ENCODE data around the gene TNIP1. TPM values are rescaled to one million over a fixed set of nuclear protein-coding genes. Genes with fewer than 3 reads are reported as not detected.

The TNIP1 gene
- polyA plus RNA-seq, 2 of the 4 experiments (the other 2 are of a cell fraction), result 48.4 to 53.4 TPM

DNA sequence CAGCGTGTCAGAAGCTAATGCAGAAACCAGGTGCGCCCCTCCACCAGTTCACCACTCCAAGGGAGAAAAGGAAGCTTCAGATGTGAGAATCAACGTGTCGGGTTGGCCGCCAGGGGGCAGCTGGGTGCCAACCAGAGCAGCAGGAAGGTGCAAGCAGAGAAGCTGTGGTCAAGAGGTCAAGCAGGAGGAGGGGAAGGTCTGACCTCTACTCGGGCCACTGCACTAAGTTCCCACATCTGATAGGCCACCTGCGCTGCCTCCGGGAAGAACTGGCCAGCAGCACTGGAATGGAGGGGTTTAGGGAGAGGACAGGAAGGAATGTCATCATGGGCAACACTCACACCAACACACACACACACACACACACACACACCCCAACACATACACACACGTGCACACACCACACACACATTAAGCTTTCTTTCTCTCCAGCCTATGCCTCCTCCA is 45.4 kb upstream of the TNIP1 start:
- peak; percentile 72 to 74 for DNase-seq (ENCODE audit: low read depth in 1 of 2, low spot score in 1 of 2)
- Histone ChIP-seq H3K4me2 (no peak overlapping the region), H3K4me3 (no peak overlapping the region), H3K9me3 (no peaks in the 10 kb centered on the region), H3K4me1 (peaks cover 7% of the 10 kb centered on the region; the same call in 2 of the 3 replicates), H3K27ac (no peak overlapping the region)
- CTCF ChIA-PET, result interaction anchor here (0.6 to 25.1 kb wide), 40 partner anchors 9 to 699 kb away, joined by 3 to 704 read pairs (median 4); partner anchors contain the start of genes ANXA6 and SLC36A1
- TF ChIP-seq, protein P1, sequence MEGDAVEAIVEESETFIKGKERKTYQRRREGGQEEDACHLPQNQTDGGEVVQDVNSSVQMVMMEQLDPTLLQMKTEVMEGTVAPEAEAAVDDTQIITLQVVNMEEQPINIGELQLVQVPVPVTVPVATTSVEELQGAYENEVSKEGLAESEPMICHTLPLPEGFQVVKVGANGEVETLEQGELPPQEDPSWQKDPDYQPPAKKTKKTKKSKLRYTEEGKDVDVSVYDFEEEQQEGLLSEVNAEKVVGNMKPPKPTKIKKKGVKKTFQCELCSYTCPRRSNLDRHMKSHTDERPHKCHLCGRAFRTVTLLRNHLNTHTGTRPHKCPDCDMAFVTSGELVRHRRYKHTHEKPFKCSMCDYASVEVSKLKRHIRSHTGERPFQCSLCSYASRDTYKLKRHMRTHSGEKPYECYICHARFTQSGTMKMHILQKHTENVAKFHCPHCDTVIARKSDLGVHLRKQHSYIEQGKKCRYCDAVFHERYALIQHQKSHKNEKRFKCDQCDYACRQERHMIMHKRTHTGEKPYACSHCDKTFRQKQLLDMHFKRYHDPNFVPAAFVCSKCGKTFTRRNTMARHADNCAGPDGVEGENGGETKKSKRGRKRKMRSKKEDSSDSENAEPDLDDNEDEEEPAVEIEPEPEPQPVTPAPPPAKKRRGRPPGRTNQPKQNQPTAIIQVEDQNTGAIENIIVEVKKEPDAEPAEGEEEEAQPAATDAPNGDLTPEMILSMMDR (IDR thresholded peaks at IDR 0.05), result peak; percentile 85
- TF ChIP-seq ESRRA (IDR thresholded peaks at IDR 0.05; ENCODE audit: borderline replicate concordance, low read length) (no peak), SMC3 (IDR thresholded peaks at IDR 0.05) (peak; percentile 93), POLR2AphosphoS2 (conservative IDR thresholded peaks at IDR 0.05; ENCODE audit: low read length) (no peak), RAD21 (conservative IDR thresholded peaks at IDR 0.05 in 1 of 2, IDR thresholded peaks at IDR 0.05 in 1 of 2) (peak; percentile 74 to 78), RCOR1 (IDR thresholded peaks at IDR 0.05; ENCODE audit: low read depth, low read length) (no peak), KDM5A (IDR thresholded peaks at IDR 0.05) (no peak)
- peak; percentile 84 to 93; a peak in 5 of 6 replicates for ATAC-seq
- no peak for FAIRE-seq
- POLR2A ChIA-PET, result interaction anchor here (0.8 kb wide), 1 partner anchor 39 kb away, joined by 3 read pairs; no protein-coding TSS in a partner anchor
- 26% methylated on average over 7 of the region's 9 CpGs for WGBS (ENCODE audit: missing lambda C conversion rate)

DNA sequence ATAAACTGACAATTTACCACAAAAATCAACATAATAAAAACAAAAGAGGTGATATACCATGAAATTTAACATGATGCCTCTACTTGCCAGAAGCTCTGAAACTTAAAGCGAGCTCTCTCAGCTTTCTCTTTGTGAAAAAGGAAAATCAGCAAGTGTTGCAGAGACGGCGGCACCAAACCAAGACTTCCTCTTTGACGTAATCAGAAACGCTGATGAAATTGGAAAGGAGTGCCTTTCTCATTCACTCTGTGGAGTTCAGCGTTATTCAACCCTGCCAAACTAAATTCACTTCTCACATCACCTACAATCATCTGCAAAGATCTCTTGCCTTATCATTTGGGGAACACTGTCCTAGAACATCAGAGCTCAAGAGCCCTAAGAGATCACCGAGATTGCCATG is 44.6 kb upstream of the TNIP1 start:
- WGBS (ENCODE audit: missing lambda C conversion rate), result 75% methylated on average over 7 of the region's 7 CpGs
- no peak overlapping the region for H3K27ac ChIP-seq
- DNase-seq (ENCODE audit: low read depth in 1 of 2, low spot score in 1 of 2) (no peak), FAIRE-seq (no peak), ATAC-seq (no peak)
- H3K4me3 ChIP-seq, result no peak overlapping the region
- no peaks in the 10 kb centered on the region for H3K9me3 ChIP-seq
- TF ChIP-seq, protein P2, sequence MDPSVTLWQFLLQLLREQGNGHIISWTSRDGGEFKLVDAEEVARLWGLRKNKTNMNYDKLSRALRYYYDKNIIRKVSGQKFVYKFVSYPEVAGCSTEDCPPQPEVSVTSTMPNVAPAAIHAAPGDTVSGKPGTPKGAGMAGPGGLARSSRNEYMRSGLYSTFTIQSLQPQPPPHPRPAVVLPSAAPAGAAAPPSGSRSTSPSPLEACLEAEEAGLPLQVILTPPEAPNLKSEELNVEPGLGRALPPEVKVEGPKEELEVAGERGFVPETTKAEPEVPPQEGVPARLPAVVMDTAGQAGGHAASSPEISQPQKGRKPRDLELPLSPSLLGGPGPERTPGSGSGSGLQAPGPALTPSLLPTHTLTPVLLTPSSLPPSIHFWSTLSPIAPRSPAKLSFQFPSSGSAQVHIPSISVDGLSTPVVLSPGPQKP (IDR thresholded peaks at IDR 0.05; ENCODE audit: low read depth, low read length), result no peak
- no peak for TF ChIP-seq HEYL (CRISPR knock-in tag; IDR thresholded peaks at IDR 0.05)
- no peak for TF ChIP-seq HOXA7 (CRISPR knock-in tag; IDR thresholded peaks at IDR 0.05)
- TF ChIP-seq EHMT2 (IDR thresholded peaks at IDR 0.05; ENCODE audit: low read depth), result no peak
- TF ChIP-seq, protein P3, sequence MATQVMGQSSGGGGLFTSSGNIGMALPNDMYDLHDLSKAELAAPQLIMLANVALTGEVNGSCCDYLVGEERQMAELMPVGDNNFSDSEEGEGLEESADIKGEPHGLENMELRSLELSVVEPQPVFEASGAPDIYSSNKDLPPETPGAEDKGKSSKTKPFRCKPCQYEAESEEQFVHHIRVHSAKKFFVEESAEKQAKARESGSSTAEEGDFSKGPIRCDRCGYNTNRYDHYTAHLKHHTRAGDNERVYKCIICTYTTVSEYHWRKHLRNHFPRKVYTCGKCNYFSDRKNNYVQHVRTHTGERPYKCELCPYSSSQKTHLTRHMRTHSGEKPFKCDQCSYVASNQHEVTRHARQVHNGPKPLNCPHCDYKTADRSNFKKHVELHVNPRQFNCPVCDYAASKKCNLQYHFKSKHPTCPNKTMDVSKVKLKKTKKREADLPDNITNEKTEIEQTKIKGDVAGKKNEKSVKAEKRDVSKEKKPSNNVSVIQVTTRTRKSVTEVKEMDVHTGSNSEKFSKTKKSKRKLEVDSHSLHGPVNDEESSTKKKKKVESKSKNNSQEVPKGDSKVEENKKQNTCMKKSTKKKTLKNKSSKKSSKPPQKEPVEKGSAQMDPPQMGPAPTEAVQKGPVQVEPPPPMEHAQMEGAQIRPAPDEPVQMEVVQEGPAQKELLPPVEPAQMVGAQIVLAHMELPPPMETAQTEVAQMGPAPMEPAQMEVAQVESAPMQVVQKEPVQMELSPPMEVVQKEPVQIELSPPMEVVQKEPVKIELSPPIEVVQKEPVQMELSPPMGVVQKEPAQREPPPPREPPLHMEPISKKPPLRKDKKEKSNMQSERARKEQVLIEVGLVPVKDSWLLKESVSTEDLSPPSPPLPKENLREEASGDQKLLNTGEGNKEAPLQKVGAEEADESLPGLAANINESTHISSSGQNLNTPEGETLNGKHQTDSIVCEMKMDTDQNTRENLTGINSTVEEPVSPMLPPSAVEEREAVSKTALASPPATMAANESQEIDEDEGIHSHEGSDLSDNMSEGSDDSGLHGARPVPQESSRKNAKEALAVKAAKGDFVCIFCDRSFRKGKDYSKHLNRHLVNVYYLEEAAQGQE (IDR thresholded peaks at IDR 0.05), result no peak
- TF ChIP-seq, protein P4, sequence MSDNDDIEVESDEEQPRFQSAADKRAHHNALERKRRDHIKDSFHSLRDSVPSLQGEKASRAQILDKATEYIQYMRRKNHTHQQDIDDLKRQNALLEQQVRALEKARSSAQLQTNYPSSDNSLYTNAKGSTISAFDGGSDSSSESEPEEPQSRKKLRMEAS (IDR thresholded peaks at IDR 0.05), result no peak
- TF ChIP-seq ZSCAN20 (CRISPR knock-in tag; IDR thresholded peaks at IDR 0.05), result no peak
- TF ChIP-seq RNF2 (IDR thresholded peaks at IDR 0.05; ENCODE audit: borderline replicate concordance, low read depth), result no peak
- TF ChIP-seq CBX8 (IDR thresholded peaks at IDR 0.05), result no peak
- TF ChIP-seq SREBF2 (IDR thresholded peaks at IDR 0.05), result no peak
- TF ChIP-seq, protein P5, sequence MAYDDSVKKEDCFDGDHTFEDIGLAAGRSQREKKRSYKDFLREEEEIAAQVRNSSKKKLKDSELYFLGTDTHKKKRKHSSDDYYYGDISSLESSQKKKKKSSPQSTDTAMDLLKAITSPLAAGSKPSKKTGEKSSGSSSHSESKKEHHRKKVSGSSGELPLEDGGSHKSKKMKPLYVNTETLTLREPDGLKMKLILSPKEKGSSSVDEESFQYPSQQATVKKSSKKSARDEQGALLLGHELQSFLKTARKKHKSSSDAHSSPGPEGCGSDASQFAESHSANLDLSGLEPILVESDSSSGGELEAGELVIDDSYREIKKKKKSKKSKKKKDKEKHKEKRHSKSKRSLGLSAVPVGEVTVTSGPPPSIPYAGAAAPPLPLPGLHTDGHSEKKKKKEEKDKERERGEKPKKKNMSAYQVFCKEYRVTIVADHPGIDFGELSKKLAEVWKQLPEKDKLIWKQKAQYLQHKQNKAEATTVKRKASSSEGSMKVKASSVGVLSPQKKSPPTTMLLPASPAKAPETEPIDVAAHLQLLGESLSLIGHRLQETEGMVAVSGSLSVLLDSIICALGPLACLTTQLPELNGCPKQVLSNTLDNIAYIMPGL (CRISPR knock-in tag; IDR thresholded peaks at IDR 0.05; ENCODE audit: borderline replicate concordance), result no peak
- TF ChIP-seq CHD4 (IDR thresholded peaks at IDR 0.05; ENCODE audit: borderline replicate concordance), result no peak
- no peak for TF ChIP-seq GATA3 (IDR thresholded peaks at IDR 0.05; ENCODE audit: borderline replicate concordance)
- TF ChIP-seq POLR2A (IDR thresholded peaks at IDR 0.05; ENCODE audit: low read length), result no peak
- no peak for TF ChIP-seq MYC (IDR thresholded peaks at IDR 0.05; ENCODE audit: borderline replicate concordance, low read length)
- TF ChIP-seq EHF (CRISPR knock-in tag; IDR thresholded peaks at IDR 0.05), result no peak
- TF ChIP-seq BHLHE40 (IDR thresholded peaks at IDR 0.05; ENCODE audit: low read depth, low read length), result no peak
- TF ChIP-seq RAD21 (conservative IDR thresholded peaks at IDR 0.05 in 1 of 2, IDR thresholded peaks at IDR 0.05 in 1 of 2), result no peak
- no peak for TF ChIP-seq NPAS2 (CRISPR knock-in tag; IDR thresholded peaks at IDR 0.05; ENCODE audit: borderline replicate concordance)
- no peak overlapping the region for H3K4me2 ChIP-seq
- peaks cover 7% of the 10 kb centered on the region; the same call in 2 of the 3 replicates for H3K4me1 ChIP-seq
- ChIA-PET CTCF (interaction anchor here (0.6 to 25.1 kb wide), 34 partner anchors 10 to 526 kb away, joined by 3 to 704 read pairs (median 4); partner anchors contain the start of gene ANXA6), POLR2A (no interaction called here)

All from A549 (cell line).